ENCODE data around the gene C10orf53.

Gene C10orf53

GRCh38 chr10:49663596-49663995, 15.9 kb upstream of the C10orf53 start:
- Histone ChIP-seq H3K4me3 (ENCODE audit: low read depth in 1 of 2, low read length in 1 of 2) (no peak overlapping the region), H3K4me1 (ENCODE audit: control insufficient read depth in 1 of 2, insufficient read depth in 1 of 2, low read depth in 1 of 2, low read length in 1 of 2) (no peaks in the 10 kb centered on the region), H3K27me3 (peaks cover 36% of the 10 kb centered on the region), H3K36me3 (no peaks in the 10 kb centered on the region), H3K9me3 (no peaks in the 10 kb centered on the region), H3K27ac (no peak overlapping the region)
- TF ChIP-seq CTCF (IDR thresholded peaks at IDR 0.05), result no peak

- Histone ChIP-seq H3K4me3 (ENCODE audit: low read depth in 1 of 2, low read length in 1 of 2) (no peak overlapping the region), H3K27ac (no peak overlapping the region), H3K4me1 (ENCODE audit: control insufficient read depth in 1 of 2, insufficient read depth in 1 of 2, low read depth in 1 of 2, low read length in 1 of 2) (no peaks in the 10 kb centered on the region), H3K9me3 (no peaks in the 10 kb centered on the region), H3K36me3 (no peaks in the 10 kb centered on the region), H3K27me3 (peaks cover 42% of the 10 kb centered on the region)
- TF ChIP-seq CTCF (IDR thresholded peaks at IDR 0.05), result no peak
These were observed 15.2 kb upstream of the C10orf53 start for GRCh38 chr10:49664006-49664841.

GRCh38 chr10:49664842-49665355, 14.6 kb upstream of the C10orf53 start:
- no peaks in the 10 kb centered on the region for H3K36me3 ChIP-seq
- no peak overlapping the region for H3K4me3 ChIP-seq (ENCODE audit: low read depth in 1 of 2, low read length in 1 of 2)
- H3K27me3 ChIP-seq, result peaks cover 43% of the 10 kb centered on the region
- TF ChIP-seq CTCF (IDR thresholded peaks at IDR 0.05), result no peak
- no peak overlapping the region for H3K27ac ChIP-seq
- no peaks in the 10 kb centered on the region for H3K4me1 ChIP-seq (ENCODE audit: control insufficient read depth in 1 of 2, insufficient read depth in 1 of 2, low read depth in 1 of 2, low read length in 1 of 2)
- H3K9me3 ChIP-seq, result no peaks in the 10 kb centered on the region

GRCh38 chr10:49666054-49666615, 13.3 kb upstream of the C10orf53 start:
- Histone ChIP-seq H3K27me3 (peaks cover 44% of the 10 kb centered on the region), H3K9me3 (no peaks in the 10 kb centered on the region), H3K36me3 (no peaks in the 10 kb centered on the region), H3K4me1 (ENCODE audit: control insufficient read depth in 1 of 2, insufficient read depth in 1 of 2, low read depth in 1 of 2, low read length in 1 of 2) (no peaks in the 10 kb centered on the region), H3K27ac (no peak overlapping the region), H3K4me3 (ENCODE audit: low read depth in 1 of 2, low read length in 1 of 2) (no peak overlapping the region)
- no peak for TF ChIP-seq CTCF (IDR thresholded peaks at IDR 0.05)

- TF ChIP-seq CTCF (IDR thresholded peaks at IDR 0.05), result no peak
- no peak overlapping the region for H3K27ac ChIP-seq
- no peaks in the 10 kb centered on the region for H3K9me3 ChIP-seq
- no peaks in the 10 kb centered on the region for H3K36me3 ChIP-seq
- H3K27me3 ChIP-seq, result peaks cover 44% of the 10 kb centered on the region
- H3K4me3 ChIP-seq (ENCODE audit: low read depth in 1 of 2, low read length in 1 of 2), result no peak overlapping the region
- no peaks in the 10 kb centered on the region for H3K4me1 ChIP-seq (ENCODE audit: control insufficient read depth in 1 of 2, insufficient read depth in 1 of 2, low read depth in 1 of 2, low read length in 1 of 2)
These were observed 12.8 kb upstream of the C10orf53 start for GRCh38 chr10:49666685-49667084.

Measured in neutrophil (primary cell).